H1 (cell line): ENCODE data around the gene CYP1A1. TPM values are rescaled to one million over a fixed set of nuclear protein-coding genes. Genes with fewer than 3 reads are reported as not detected.

Experiments used
- CTCF ChIA-PET: fragments of 300-600 bp; sonication (Branson Sonifier 250); formaldehyde crosslinking; loops from one replicate; lab custom pipeline; 2021; ENCODE audit not compliant: partially characterized antibody; lab: Charles Lee
- POLR2A ChIA-PET: fragments of 300-600 bp; sonication (Branson Sonifier 250); formaldehyde crosslinking; loops from one replicate; lab custom pipeline; 2021; ENCODE audit warnings: inconsistent platforms; ENCODE audit not compliant: partially characterized antibody; lab: Charles Lee
- DNase-seq, 2 experiments: peaks; one replicate each; pipeline versions ENCODE4 v3.0.0 to v3.0.0-alpha.2; 2010 to 2022; ENCODE audit warnings: low spot score in 2 of 2, low read depth in 1 of 2, mixed read lengths in 1 of 2
- FAIRE-seq: peaks from 2 replicates; lab custom pipeline; 2011; peaks lifted over from hg19 to GRCh38; lab: Jason Lieb, UNC
- H2AFZ ChIP-seq: 2 replicates; pipeline ENCODE4 v1.8.1; 2012; ENCODE audit warnings: low read length, inconsistent platforms
- H2AK5ac ChIP-seq: 2 replicates; pipeline ENCODE4 v1.6.1; 2013; ENCODE audit warnings: low read depth, low read length
- H2BK120ac ChIP-seq: replicated peaks from 2 replicates; pipeline ENCODE3; 2013; ENCODE audit warnings: low read depth, low read length, inconsistent platforms
- H2BK12ac ChIP-seq: 2 replicates; pipeline ENCODE4 v1.6.1; 2013; ENCODE audit warnings: low read depth, low read length
- H2BK15ac ChIP-seq: 2 replicates; pipeline ENCODE4 v1.6.1; 2013; ENCODE audit warnings: low read length
- H2BK20ac ChIP-seq: 2 replicates; pipeline ENCODE4 v1.6.1; 2013; ENCODE audit warnings: low read length
- H2BK5ac ChIP-seq: 2 replicates; pipeline ENCODE4 v1.6.1; 2013; ENCODE audit warnings: low read depth, low read length
- H3K14ac ChIP-seq: 2 replicates; pipeline ENCODE4 v1.6.1; 2013; ENCODE audit warnings: inconsistent platforms; ENCODE audit not compliant: insufficient read length
- H3K18ac ChIP-seq: 2 replicates; pipeline ENCODE4 v1.6.1; 2013; ENCODE audit warnings: low read length; ENCODE audit errors: extremely low read depth
- H3K23ac ChIP-seq: 2 replicates; pipeline ENCODE4 v1.6.1; 2013; ENCODE audit warnings: inconsistent platforms; ENCODE audit not compliant: insufficient read length
- H3K23me2 ChIP-seq: 2 replicates; pipeline ENCODE4 v1.6.1; 2013; ENCODE audit warnings: low read depth, low read length
- H3K27ac ChIP-seq: 2 replicates; pipeline ENCODE4 v1.6.1; 2011; ENCODE audit warnings: low read depth, low read length, inconsistent platforms
- H3K27me3 ChIP-seq, 4 experiments: replicated peaks in 1 of 4; 1 replicate in 1 of 4; 2 replicates in 3 of 4; pipeline versions ENCODE4 v1.6.1 to v1.8.1; 2011 to 2013; ENCODE audit warnings: low read length in 3 of 4, mild to moderate bottlenecking in 3 of 4, inconsistent platforms in 2 of 4, mixed read lengths in 2 of 4, moderate library complexity in 1 of 4; ENCODE audit not compliant: control insufficient read depth in 3 of 4, insufficient read depth in 3 of 4; ENCODE audit errors: extremely low read depth in 1 of 4
- H3K36me3 ChIP-seq, 4 experiments: 2 replicates each; pipeline versions ENCODE4 v1.6.1 to v1.8.1; 2011 to 2013; ENCODE audit warnings: mild to moderate bottlenecking in 4 of 4, low read length in 3 of 4, moderate library complexity in 2 of 4, control low read depth in 1 of 4, inconsistent platforms in 1 of 4; ENCODE audit not compliant: insufficient read depth in 4 of 4, control insufficient read depth in 2 of 4
- H3K4ac ChIP-seq: replicated peaks from 2 replicates; pipeline ENCODE3; 2013; ENCODE audit warnings: low read length, low read depth, mixed read lengths, inconsistent platforms; ENCODE audit not compliant: insufficient read length
- H3K4me1 ChIP-seq, 4 experiments: replicated peaks in 1 of 4; 1 replicate in 1 of 4; 2 replicates in 3 of 4; pipeline versions ENCODE4 v1.6.1 to v1.8.1; 2011 to 2013; ENCODE audit warnings: low read length in 3 of 4, inconsistent platforms in 2 of 4, mixed read lengths in 1 of 4; ENCODE audit not compliant: insufficient read depth in 4 of 4, control insufficient read depth in 3 of 4
- H3K4me2 ChIP-seq, 2 experiments: 2 replicates each; pipeline versions ENCODE4 v1.6.1 to v1.8.1; 2011 to 2013; ENCODE audit warnings: low read depth in 2 of 2, low read length in 2 of 2, control low read depth in 1 of 2, inconsistent platforms in 1 of 2, mild to moderate bottlenecking in 1 of 2; ENCODE audit not compliant: insufficient read depth in 1 of 2
- H3K4me3 ChIP-seq, 4 experiments: fragments of 200-600, 300-600 bp in 1 of 4; sonication (generic), shearing (Covaris generic), sonication (Bioruptor Twin) in 1 of 4; 2 replicates each; pipeline versions ENCODE4 v1.5.1 to v1.8.1; 2011 to 2016; ENCODE audit warnings: low read length in 4 of 4, low read depth in 3 of 4, control low read depth in 2 of 4, inconsistent platforms in 2 of 4, mild to moderate bottlenecking in 2 of 4, mixed read lengths in 1 of 4, moderate library complexity in 1 of 4; ENCODE audit not compliant: insufficient read depth in 2 of 4; ENCODE audit errors: extremely low read depth in 1 of 4
- H3K56ac ChIP-seq: replicated peaks from 2 replicates; pipeline ENCODE3; 2013; ENCODE audit warnings: low read depth, mild to moderate bottlenecking, mixed read lengths, low read length, inconsistent platforms; ENCODE audit not compliant: insufficient read length
- H3K79me1 ChIP-seq: 2 replicates; pipeline ENCODE4 v1.6.1; 2013; ENCODE audit warnings: low read depth, low read length, control low read depth
- H3K79me2 ChIP-seq, 2 experiments: 2 replicates each; pipeline versions ENCODE4 v1.6.1 to v1.8.1; 2012 to 2013; ENCODE audit warnings: low read length in 2 of 2, mild to moderate bottlenecking in 2 of 2, inconsistent platforms in 1 of 2; ENCODE audit not compliant: insufficient read depth in 2 of 2, control insufficient read depth in 1 of 2
- H3K9ac ChIP-seq, 4 experiments: replicated peaks in 1 of 4; 1 replicate in 1 of 4; 2 replicates in 3 of 4; pipeline versions ENCODE4 v1.6.1 to v1.8.1; 2011 to 2013; ENCODE audit warnings: low read depth in 3 of 4, low read length in 3 of 4, control low read depth in 2 of 4, mild to moderate bottlenecking in 2 of 4, moderate library complexity in 2 of 4, inconsistent platforms in 1 of 4; ENCODE audit errors: extremely low read depth in 1 of 4
- H3K9me3 ChIP-seq, 2 experiments: 2 replicates each; pipeline versions ENCODE4 v1.6.1 to v1.8.1; 2012 to 2013; ENCODE audit warnings: mild to moderate bottlenecking in 2 of 2, moderate library complexity in 2 of 2, control low read depth in 1 of 2, inconsistent platforms in 1 of 2, low read depth in 1 of 2, low read length in 1 of 2, mixed read lengths in 1 of 2; ENCODE audit not compliant: insufficient read depth in 2 of 2
- H4K20me1 ChIP-seq, 2 experiments: replicated peaks in 1 of 2; 2 replicates each; pipeline versions ENCODE3 to v1.8.1; 2011 to 2013; ENCODE audit warnings: inconsistent platforms in 2 of 2, low read length in 2 of 2, mild to moderate bottlenecking in 1 of 2; ENCODE audit not compliant: insufficient read depth in 2 of 2, control insufficient read depth in 1 of 2
- H4K5ac ChIP-seq: 2 replicates; pipeline ENCODE4 v1.6.1; 2013; ENCODE audit warnings: low read length, low read depth, mixed read lengths, inconsistent platforms; ENCODE audit not compliant: insufficient read length
- H4K8ac ChIP-seq: 2 replicates; pipeline ENCODE4 v1.8.0; 2013; ENCODE audit warnings: mild to moderate bottlenecking, moderate library complexity, low read length, inconsistent platforms; ENCODE audit not compliant: insufficient read depth; ENCODE audit errors: extremely low read depth
- H4K91ac ChIP-seq: replicated peaks from 2 replicates; pipeline ENCODE3; 2013; ENCODE audit warnings: low read length, mixed read lengths, inconsistent platforms; ENCODE audit not compliant: insufficient read length
- BACH1 ChIP-seq: IDR thresholded peaks from 2 replicates; pipeline ENCODE4 v1.6.1; 2012; ENCODE audit warnings: low read length, improper control_type of control experiment
- BCL11A ChIP-seq, 2 experiments: IDR thresholded peaks; one replicate each; pipeline ENCODE4 v1.6.1; 2011; ENCODE audit warnings: low read depth in 2 of 2, low read length in 2 of 2, mild to moderate bottlenecking in 2 of 2
- EP300 ChIP-seq, 2 experiments: IDR thresholded peaks; 1 replicate in 1 of 2; 2 replicates in 1 of 2; pipeline ENCODE4 v1.6.1; 2011 to 2012; ENCODE audit warnings: low read depth in 2 of 2, low read length in 2 of 2, mild to moderate bottlenecking in 2 of 2, borderline replicate concordance in 1 of 2, inconsistent platforms in 1 of 2, moderate library complexity in 1 of 2
- FOSL1 ChIP-seq: IDR thresholded peaks from 2 replicates; pipeline ENCODE4 v1.6.1; 2011; ENCODE audit warnings: mild to moderate bottlenecking, low read depth, low read length, moderate library complexity; ENCODE audit not compliant: insufficient read depth
- JUN ChIP-seq: IDR thresholded peaks from 2 replicates; pipeline ENCODE4 v1.6.1; 2011; ENCODE audit warnings: low read depth, mild to moderate bottlenecking, improper control_type of control experiment, low read length
- JUND ChIP-seq: IDR thresholded peaks from 2 replicates; pipeline ENCODE4 v1.6.1; 2011; ENCODE audit warnings: mild to moderate bottlenecking, improper control_type of control experiment, low read length
- KDM1A ChIP-seq: fragments of 200-600, 300-600 bp; sonication (generic); IDR thresholded peaks from 2 replicates; pipeline ENCODE4 v1.7.1; 2016; ENCODE audit warnings: mild to moderate bottlenecking, low read length, borderline replicate concordance
- KDM5A ChIP-seq: fragments of 200-600 bp; IDR thresholded peaks from 2 replicates; pipeline ENCODE4 v1.7.1; 2012; ENCODE audit warnings: mild to moderate bottlenecking, low read length, inconsistent platforms, mixed read lengths
- PHF8 ChIP-seq: fragments of 200-600 bp; sonication (generic); conservative IDR thresholded peaks from 2 replicates; pipeline ENCODE4 v1.7.1; 2012; ENCODE audit warnings: low read depth, mild to moderate bottlenecking, inconsistent platforms, low read length, moderate library complexity
- POLR2A ChIP-seq, 2 experiments: IDR thresholded peaks; 1 replicate in 1 of 2; 2 replicates in 1 of 2; pipeline ENCODE4 v1.6.1; 2011; ENCODE audit warnings: low read depth in 2 of 2, low read length in 2 of 2, mild to moderate bottlenecking in 2 of 2; ENCODE audit errors: control extremely low read depth in 1 of 2
- RAD21 ChIP-seq, 2 experiments: IDR thresholded peaks in 1 of 2; conservative IDR thresholded peaks in 1 of 2; 2 replicates each; pipeline ENCODE4 v1.6.1; 2011; ENCODE audit warnings: low read depth in 2 of 2, low read length in 2 of 2, improper control_type of control experiment in 1 of 2, inconsistent platforms in 1 of 2, mild to moderate bottlenecking in 1 of 2, moderate library complexity in 1 of 2
- TBP ChIP-seq: IDR thresholded peaks from 2 replicates; pipeline ENCODE4 v1.6.1; 2011; ENCODE audit warnings: low read depth, low read length, improper control_type of control experiment
- WGBS, 2 experiments: shearing (Covaris generic) in 1 of 2; methylation state at CpG; one replicate each; pipeline versions ENCODE4 v1.1.6 to v1.1.7; 2013 to 2015; ENCODE audit warnings: low lambda C conversion rate in 2 of 2, mixed read lengths in 2 of 2, inconsistent platforms in 1 of 2, low coverage in 1 of 2, missing lambda C conversion rate in 1 of 2; ENCODE audit not compliant: insufficient replicate concordance in 2 of 2, insufficient coverage in 1 of 2, insufficient read length in 1 of 2; ENCODE audit errors: extremely low coverage in 1 of 2, missing lambda C conversion rate in 1 of 2; 5-methylcytosine and 5-hydroxymethylcytosine counted together
- polyA plus RNA-seq, 7 experiments: library from polyadenylated mRNA; depleted of rRNA in 3 of 7; stranded (reverse) in 5 of 7; unstranded in 2 of 7; fragments of >200 nt in 5 of 7; fragments of 200-250 nt in 2 of 7; gene quantifications; 1 replicate in 5 of 7; 2 replicates in 1 of 7; 4 replicates in 1 of 7; pipeline versions ENCODE4 v1.2.1 to v1.2.3, GENCODE V29; 2011 to 2013; ENCODE audit warnings: missing spikeins in 2 of 7, mixed read lengths in 2 of 7
- total RNA-seq: library from RNA; stranded (reverse); fragmentation: NEBNext Ultra II Directional; extraction: Animal tissue kit (Norgen Biotek cat#: 25700); gene quantifications from 2 replicates; pipeline ENCODE4 v1.2.1, GENCODE V29; 2021
- TF ChIP-seq, protein P1 (sequence below): IDR thresholded peaks from 2 replicates; pipeline ENCODE4 v1.6.1; 2012; ENCODE audit warnings: inconsistent platforms

The CYP1A1 gene
- total and polyA plus RNA-seq, 2 of the 8 experiments (the other 6 are each of a cell fraction or from before 2014, with no cell fraction given) = 0.32 to 0.35 TPM

DNA sequence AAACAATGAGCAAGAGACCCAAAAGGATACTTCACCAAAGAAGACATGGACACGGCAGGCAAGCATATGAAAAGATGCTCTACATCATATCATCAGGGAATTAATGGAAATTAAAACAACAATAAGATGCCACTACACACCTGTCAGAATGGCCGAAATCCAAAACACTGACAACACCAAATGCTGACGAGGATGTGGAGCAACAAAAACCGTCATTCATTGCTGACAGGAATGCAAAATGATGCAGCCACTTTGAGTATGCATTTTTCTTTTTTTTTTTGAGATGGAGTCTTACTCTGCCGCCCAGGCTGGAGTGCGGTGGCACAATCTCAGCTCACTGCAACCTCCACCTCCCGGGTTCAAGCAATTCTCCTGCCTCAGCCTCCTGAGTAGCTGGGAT, 48.5 kb downstream of the CYP1A1 start:
- no peak overlapping the region for H3K14ac ChIP-seq
- H3K4me1 ChIP-seq = no peaks in the 10 kb centered on the region
- CTCF ChIA-PET = no interaction called here
- H3K4me2 ChIP-seq = no peak overlapping the region
- no peaks in the 10 kb centered on the region for H3K27me3 ChIP-seq
- H3K4ac ChIP-seq = no peak overlapping the region
- no peak overlapping the region for H4K91ac ChIP-seq
- FAIRE-seq (no peak), DNase-seq (no peak)
- H3K18ac ChIP-seq = no peak overlapping the region
- no peaks in the 10 kb centered on the region for H3K23me2 ChIP-seq
- no peak overlapping the region for H4K8ac ChIP-seq
- H3K56ac ChIP-seq = no peak overlapping the region
- H3K23ac ChIP-seq = no peak overlapping the region
- no peaks in the 10 kb centered on the region; the same call in 1 of the 2 replicates for H3K79me1 ChIP-seq
- no peak overlapping the region for H2BK120ac ChIP-seq
- no peak overlapping the region for H2BK12ac ChIP-seq
- H3K9ac ChIP-seq = no peak overlapping the region
- H2AFZ ChIP-seq = no peak overlapping the region
- no peak overlapping the region for H4K5ac ChIP-seq
- 89% methylated on average over 6 of the region's 7 CpGs; no CpG with 5 or more reads in 1 of the 2 experiments for WGBS, 2 experiments
- H4K20me1 ChIP-seq = peaks cover 2 to 5% of the 10 kb centered on the region in 2 experiments
- POLR2A ChIA-PET = interaction anchor here (2.1 kb wide), 1 partner anchor 19 kb away, joined by 7 read pairs; the partner anchor contains the start of gene EDC3
- H2BK5ac ChIP-seq = no peak overlapping the region
- H2AK5ac ChIP-seq = no peak overlapping the region
- H3K4me3 ChIP-seq = no peak overlapping the region
- peaks cover 0 to 34% of the 10 kb centered on the region in 2 experiments; a peak in 2 of 4 replicates for H3K79me2 ChIP-seq
- peaks cover 0 to 6% (median 2%) of the 10 kb centered on the region in 4 experiments; a peak in 4 of 8 replicates for H3K36me3 ChIP-seq
- H3K9me3 ChIP-seq = no peaks in the 10 kb centered on the region
- H2BK20ac ChIP-seq = no peak overlapping the region
- no peak overlapping the region for H2BK15ac ChIP-seq
- no peak overlapping the region for H3K27ac ChIP-seq
- TF ChIP-seq BACH1 (no peak), EP300 (IDR thresholded peaks at IDR 0.05; ENCODE audit: borderline replicate concordance in 1 of 2, low read depth in 2 of 2, low read length in 2 of 2) (no peak), KDM5A (no peak), BCL11A (IDR thresholded peaks at IDR 0.05; ENCODE audit: low read depth in 2 of 2, low read length in 2 of 2) (no peak), JUN (no peak), KDM1A (no peak), RAD21 (IDR thresholded peaks at IDR 0.05 in 1 of 2, conservative IDR thresholded peaks at IDR 0.05 in 1 of 2; ENCODE audit: low read depth in 2 of 2, low read length in 2 of 2) (no peak), PHF8 (no peak), FOSL1 (no peak), JUND (no peak), TBP (no peak), POLR2A (IDR thresholded peaks at IDR 0.05; ENCODE audit: control extremely low read depth in 1 of 2, low read depth in 2 of 2, low read length in 2 of 2) (no peak)
- TF ChIP-seq, protein P1, sequence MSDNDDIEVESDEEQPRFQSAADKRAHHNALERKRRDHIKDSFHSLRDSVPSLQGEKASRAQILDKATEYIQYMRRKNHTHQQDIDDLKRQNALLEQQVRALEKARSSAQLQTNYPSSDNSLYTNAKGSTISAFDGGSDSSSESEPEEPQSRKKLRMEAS = no peak
